Measurements from ENCODE around the gene HCFC1R1. TPM values are rescaled to one million over a fixed set of nuclear protein-coding genes. Genes with fewer than 3 reads are reported as not detected.

HCFC1R1 gene
- total RNA-seq, 6 experiments from 2014 or later = 9.7 to 14.6 (median 12.1) TPM

- intact Hi-C loops (cut with DNase I) = no loop called here
- peak; percentile 77 to 90 (median 86) for ATAC-seq
- H3K4me3 ChIP-seq = peak within 1 kb of the TSS; percentile 65 to 72 (median 66)
- H3K36me3 ChIP-seq = peaks cover 0 to 14% (median 5%) of the 10 kb centered on the region in 4 donors
- no peaks in the 10 kb centered on the region for H3K27me3 ChIP-seq
- H3K4me1 ChIP-seq = peaks cover 0 to 22% (median 4%) of the 10 kb centered on the region in 4 donors
- 20% methylated on average over 11 of the region's 13 CpGs for WGBS (ENCODE audit: insufficient coverage, low coverage, low lambda C conversion rate, missing lambda C conversion rate)
- TF ChIP-seq POLR2A (IDR thresholded peaks at IDR 0.05) (peak; percentile 83), CTCF (IDR thresholded peaks at IDR 0.05) (no peak)
- peak within 1 kb of the TSS; percentile 96 to 97 (median 97) for H3K27ac ChIP-seq
- no peaks in the 10 kb centered on the region for H3K9me3 ChIP-seq
- peak; percentile 86 to 88 (median 87) for DNase-seq
Measured at GRCh38 chr16:3065069-3065741, 41.5 kb upstream of the HCFC1R1 start, which contains the start of gene IL32. Gene IL32 (plus strand): TSS chr16:3065640. CDS start chr16:3065812, 172 bp downstream.

- intact Hi-C loops (cut with DNase I) = no loop called here
- DNase-seq = no peak
- no peak for ATAC-seq
Measured at GRCh38 chr16:3063625-3064386, 40.1 kb upstream of the HCFC1R1 start.

GRCh38 chr16:3062553-3062952 is 38.8 kb upstream of the HCFC1R1 start:
- Histone ChIP-seq H3K27ac (no peak overlapping the region), H3K9me3 (no peaks in the 10 kb centered on the region), H3K36me3 (peaks cover 0 to 3% (median 0%) of the 10 kb centered on the region in 4 donors), H3K27me3 (no peaks in the 10 kb centered on the region), H3K4me1 (peaks cover 0 to 28% (median 6%) of the 10 kb centered on the region in 4 donors), H3K4me3 (no peak overlapping the region)
- peak in 1 of 3 donors; percentile 12 for DNase-seq
- intact Hi-C loops (cut with DNase I) = no loop called here
- WGBS (ENCODE audit: insufficient coverage, low coverage, low lambda C conversion rate, missing lambda C conversion rate) = 84% methylated on average over 3 of the region's 6 CpGs
- ATAC-seq = no peak
- TF ChIP-seq POLR2A (IDR thresholded peaks at IDR 0.05) = no peak
- TF ChIP-seq CTCF (IDR thresholded peaks at IDR 0.05) = no peak

More at GRCh38 chr16:3063625-3064386, 40.1 kb upstream of the HCFC1R1 start:
- 85% methylated on average over 5 of the region's 8 CpGs for WGBS (ENCODE audit: insufficient coverage, low coverage, low lambda C conversion rate, missing lambda C conversion rate)
- H3K4me3 ChIP-seq = no peak overlapping the region
- H3K36me3 ChIP-seq = peaks cover 0 to 10% (median 5%) of the 10 kb centered on the region in 4 donors
- TF ChIP-seq CTCF (IDR thresholded peaks at IDR 0.05) (no peak), POLR2A (IDR thresholded peaks at IDR 0.05) (no peak)
- H3K27me3 ChIP-seq = no peaks in the 10 kb centered on the region
- H3K27ac ChIP-seq = peak overlapping the region in 1 of 3 donors; percentile 97
- H3K4me1 ChIP-seq = peaks cover 0 to 29% (median 6%) of the 10 kb centered on the region in 4 donors
- H3K9me3 ChIP-seq = no peaks in the 10 kb centered on the region

GRCh38 chr16:3060339-3061127 is 36.8 kb upstream of the HCFC1R1 start:
- intact Hi-C loops (cut with DNase I) = no loop called here
- Histone ChIP-seq H3K27ac (peak overlapping the region; percentile 87 to 94 (median 93)), H3K4me3 (no peak overlapping the region), H3K36me3 (no peaks in the 10 kb centered on the region), H3K27me3 (no peaks in the 10 kb centered on the region), H3K4me1 (peaks cover 0 to 24% (median 3%) of the 10 kb centered on the region in 4 donors), H3K9me3 (no peaks in the 10 kb centered on the region)
- TF ChIP-seq POLR2A (IDR thresholded peaks at IDR 0.05) = no peak
- no peak for TF ChIP-seq CTCF (IDR thresholded peaks at IDR 0.05)
- ATAC-seq (peak in 1 of 4 donors; percentile 44), DNase-seq (peak in 2 of 3 donors; percentile 55 to 69)
- WGBS (ENCODE audit: insufficient coverage, low coverage, low lambda C conversion rate, missing lambda C conversion rate) = 74% methylated on average over 14 of the region's 14 CpGs
